ENCODE measurements around the gene RAPSN.

RAPSN gene

DNA sequence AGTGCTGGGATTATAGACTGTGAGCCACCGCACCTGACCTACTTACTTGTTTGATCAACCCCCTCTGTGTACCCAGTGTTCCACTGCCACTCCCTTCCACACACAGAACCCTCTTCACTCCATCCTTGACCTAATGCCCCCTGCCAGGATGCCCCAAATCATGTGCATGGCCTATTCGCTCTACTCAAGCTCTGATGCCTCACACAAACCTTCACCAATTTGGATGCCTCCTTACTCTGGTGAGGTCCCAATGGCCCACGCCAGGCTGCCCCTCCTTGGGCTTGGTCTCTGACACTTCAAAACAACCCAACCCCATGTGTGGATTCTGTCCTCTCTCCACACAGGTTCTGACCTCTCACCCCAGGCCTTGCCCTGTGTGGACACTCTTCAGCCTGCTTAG lies 13.2 kb downstream of the RAPSN start:
- TF ChIP-seq, protein P1, sequence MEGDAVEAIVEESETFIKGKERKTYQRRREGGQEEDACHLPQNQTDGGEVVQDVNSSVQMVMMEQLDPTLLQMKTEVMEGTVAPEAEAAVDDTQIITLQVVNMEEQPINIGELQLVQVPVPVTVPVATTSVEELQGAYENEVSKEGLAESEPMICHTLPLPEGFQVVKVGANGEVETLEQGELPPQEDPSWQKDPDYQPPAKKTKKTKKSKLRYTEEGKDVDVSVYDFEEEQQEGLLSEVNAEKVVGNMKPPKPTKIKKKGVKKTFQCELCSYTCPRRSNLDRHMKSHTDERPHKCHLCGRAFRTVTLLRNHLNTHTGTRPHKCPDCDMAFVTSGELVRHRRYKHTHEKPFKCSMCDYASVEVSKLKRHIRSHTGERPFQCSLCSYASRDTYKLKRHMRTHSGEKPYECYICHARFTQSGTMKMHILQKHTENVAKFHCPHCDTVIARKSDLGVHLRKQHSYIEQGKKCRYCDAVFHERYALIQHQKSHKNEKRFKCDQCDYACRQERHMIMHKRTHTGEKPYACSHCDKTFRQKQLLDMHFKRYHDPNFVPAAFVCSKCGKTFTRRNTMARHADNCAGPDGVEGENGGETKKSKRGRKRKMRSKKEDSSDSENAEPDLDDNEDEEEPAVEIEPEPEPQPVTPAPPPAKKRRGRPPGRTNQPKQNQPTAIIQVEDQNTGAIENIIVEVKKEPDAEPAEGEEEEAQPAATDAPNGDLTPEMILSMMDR (conservative IDR thresholded peaks at IDR 0.05) = no peak
- H3K27ac ChIP-seq = no peak overlapping the region

DNA sequence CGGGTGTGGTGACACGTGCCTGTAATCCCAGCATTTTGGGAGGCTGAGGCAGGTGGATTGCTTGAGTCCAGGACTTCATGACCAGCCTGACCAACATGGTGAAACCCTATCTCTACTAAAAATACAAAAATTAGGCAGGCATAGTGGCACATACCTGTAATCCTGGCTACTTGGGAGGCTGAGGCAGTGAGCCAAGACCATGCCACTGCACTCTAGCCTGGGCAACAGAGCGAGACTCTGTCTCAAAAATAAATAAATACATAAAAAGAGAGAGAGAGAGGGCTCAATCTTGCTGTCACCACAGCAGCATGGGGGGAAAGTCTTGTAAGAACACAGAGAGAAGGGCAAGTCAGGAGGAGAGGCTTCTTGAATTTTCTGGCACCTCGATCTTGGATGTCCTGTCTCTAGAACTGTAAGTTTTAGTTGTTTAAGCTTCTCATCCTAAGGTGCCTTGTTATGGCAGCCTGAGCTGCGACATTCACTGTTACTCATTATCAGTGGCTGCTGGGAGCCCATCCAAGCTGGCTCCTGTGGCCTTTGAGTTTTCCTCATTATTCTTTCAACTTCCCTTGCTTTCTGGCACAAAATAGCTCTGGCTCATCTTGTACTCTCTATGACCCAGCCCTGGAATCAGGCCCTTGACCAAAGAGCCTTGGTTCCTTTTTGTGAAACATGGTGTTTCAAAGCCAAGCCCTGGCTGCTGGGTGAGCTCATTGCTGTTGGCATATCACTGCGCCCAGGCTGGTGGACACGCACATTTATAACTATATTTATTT lies 14.7 kb downstream of the RAPSN start:
- H3K27ac ChIP-seq = 0 out of 2 replicates have a peak overlapping the region, but pooled peaks have one; percentile 14
- TF ChIP-seq, protein P1 (conservative IDR thresholded peaks at IDR 0.05) = no peak

DNA sequence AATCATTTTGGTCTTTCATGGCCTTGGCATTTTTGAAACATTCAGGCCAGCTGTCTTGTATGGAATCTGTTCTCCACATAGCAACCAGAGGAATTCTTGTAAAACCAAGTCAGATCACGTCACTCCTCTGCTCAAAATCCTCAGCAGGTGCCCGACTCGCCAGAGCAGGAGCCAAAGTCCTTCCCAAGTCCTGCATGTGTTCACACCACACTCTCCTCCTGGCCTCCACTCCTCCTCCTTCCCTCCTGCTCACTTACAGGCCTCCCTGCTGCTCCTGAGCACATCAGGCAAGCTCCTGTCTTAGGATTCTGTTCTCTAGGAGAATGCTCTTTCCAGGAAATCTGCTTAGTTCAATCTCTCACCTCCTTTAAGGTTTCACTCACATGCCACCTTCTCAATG lies 15.8 kb downstream of the RAPSN start:
- no peak overlapping the region for H3K27ac ChIP-seq
- TF ChIP-seq, protein P1 (conservative IDR thresholded peaks at IDR 0.05) = no peak

DNA sequence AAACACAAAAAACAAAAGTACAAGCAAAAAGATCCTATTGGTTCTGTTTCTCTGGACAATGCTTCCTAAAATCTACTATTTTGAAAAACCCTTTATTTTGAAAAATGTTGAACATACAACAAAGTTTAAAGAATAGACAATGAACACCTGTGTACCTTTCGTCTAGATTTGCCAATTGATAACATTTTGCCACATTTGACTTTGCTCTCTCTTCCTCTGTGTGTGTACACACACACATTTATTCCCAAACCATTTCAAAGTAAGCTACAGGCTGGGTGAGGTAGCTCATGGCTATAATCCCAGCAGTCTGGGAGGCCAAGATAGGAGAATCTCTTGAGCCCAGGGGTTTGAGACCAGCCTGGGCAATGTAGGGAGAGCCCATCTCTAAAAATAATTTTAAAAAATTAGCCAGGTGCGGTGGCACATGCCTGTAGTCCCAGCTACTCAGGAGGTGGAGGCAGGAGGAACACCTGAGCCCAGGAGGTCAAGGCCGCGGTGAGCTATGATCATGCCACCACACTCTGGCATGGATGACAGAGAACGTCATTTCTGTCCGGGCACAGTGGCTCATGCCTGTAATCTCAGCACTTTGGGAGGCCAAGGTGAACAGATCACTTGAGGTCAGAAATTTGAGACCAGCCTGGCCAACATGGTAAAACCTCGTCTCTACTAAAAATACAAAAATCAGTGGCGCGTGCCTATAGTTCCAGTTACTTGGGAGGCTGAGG lies 17.4 kb downstream of the RAPSN start:
- TF ChIP-seq, protein P1 (conservative IDR thresholded peaks at IDR 0.05) = no peak
- H3K27ac ChIP-seq = no peak overlapping the region

DNA sequence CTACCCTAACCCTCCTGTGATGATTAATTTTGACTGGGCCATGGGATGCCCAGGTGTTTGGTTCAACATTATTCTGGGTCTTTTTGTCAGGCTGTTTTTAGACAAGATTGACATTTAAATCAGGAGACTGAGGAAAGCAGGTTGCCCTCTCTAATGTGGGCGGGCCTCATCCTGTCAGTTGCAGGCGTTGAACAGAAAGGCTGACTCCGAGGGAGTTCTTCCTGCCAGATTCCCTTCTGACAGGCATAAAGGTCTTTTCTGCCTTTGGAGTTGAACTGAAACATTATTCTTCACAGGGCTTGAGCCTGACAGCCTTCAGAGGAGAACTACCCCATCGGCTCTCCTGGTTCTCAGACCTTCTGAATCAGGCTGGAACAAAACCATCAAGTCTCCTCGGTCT lies 18.4 kb downstream of the RAPSN start:
- TF ChIP-seq, protein P1 (conservative IDR thresholded peaks at IDR 0.05) = no peak

DNA sequence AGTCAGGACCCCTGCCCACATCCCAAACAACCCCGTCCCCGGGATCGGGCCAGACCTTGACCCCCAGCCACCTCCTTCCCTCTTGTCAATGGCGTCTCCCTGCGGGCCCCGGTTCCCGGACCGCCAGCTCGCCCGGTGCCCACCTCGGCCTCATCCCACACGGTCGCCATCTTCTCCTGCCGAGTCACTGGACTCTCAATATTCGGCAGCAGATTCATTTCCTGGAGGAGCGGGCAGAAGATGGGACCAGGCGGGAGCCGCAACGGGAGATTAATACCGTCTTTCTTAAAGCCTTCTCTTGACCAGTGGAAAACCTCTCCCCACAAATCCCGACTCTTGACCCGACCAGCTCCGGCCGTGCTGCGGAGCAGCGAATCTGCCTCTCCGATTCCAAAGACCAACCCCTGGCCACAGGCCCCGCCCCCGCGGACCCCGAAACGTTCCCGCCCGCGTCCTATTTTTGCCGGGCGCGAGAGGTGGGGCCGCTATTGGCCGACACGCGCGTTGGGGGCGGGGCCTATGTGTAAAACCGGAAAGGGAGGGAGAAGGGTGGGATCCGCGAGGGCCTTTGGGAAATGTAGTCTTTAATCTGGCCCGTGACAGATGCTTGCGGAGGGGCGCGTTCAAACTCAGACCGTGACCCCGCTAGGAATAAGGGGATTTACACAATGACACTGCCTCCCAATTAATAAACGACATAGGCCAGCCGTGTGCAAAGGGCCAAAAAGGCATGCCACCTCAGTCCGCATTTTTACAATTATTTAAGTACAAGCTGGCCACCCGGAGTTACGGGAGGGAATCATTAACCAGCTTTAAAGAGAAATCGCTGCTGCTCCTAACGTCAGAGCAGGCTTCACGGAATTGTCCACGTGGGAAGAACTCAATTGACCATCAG lies 22.6 kb downstream of the RAPSN start, which contains the start of gene PSMC3:
TSS of gene PSMC3 (minus strand) at position 378 of the 895 bp plus-strand sequence. CDS start at position 218, 160 bp downstream.
- TF ChIP-seq, protein P1 (conservative IDR thresholded peaks at IDR 0.05) = no peak

More for the DNA sequence above, 18.4 kb downstream of the RAPSN start:
- no peak overlapping the region for H3K27ac ChIP-seq

More for the DNA sequence above, 22.6 kb downstream of the RAPSN start, which contains the start of gene PSMC3:
- H3K27ac ChIP-seq = peak within 1 kb of the TSS; percentile 91

Measured in VCaP (cell line).